Measurements from ENCODE around the gene PDGFRA. TPM values are rescaled to one million over a fixed set of nuclear protein-coding genes. Genes with fewer than 3 reads are reported as not detected.
"Not testable (repeated sequence)": the region's sequence is repeated elsewhere in the genome, so short reads cannot be mapped to it uniquely, and the experiment has no call there.

PDGFRA gene
- total RNA-seq, 1 experiment from 2014 or later = 0.25 TPM

- Histone ChIP-seq H3K79me2 (ENCODE audit: insufficient read depth, low read length) (no peaks in the 10 kb centered on the region), H3K36me3 (ENCODE audit: control insufficient read depth in 1 of 2, insufficient read depth in 2 of 2, low read length in 2 of 2) (no peaks in the 10 kb centered on the region), H3K27me3 (ENCODE audit: insufficient read depth, low read length) (peaks cover 14% of the 10 kb centered on the region), H3K4me1 (ENCODE audit: control insufficient read depth in 1 of 2, insufficient read depth in 2 of 2, low read length in 2 of 2) (no peaks in the 10 kb centered on the region), H4K20me1 (ENCODE audit: insufficient read depth) (no peaks in the 10 kb centered on the region), H3K4me2 (ENCODE audit: low read length) (no peak overlapping the region), H3K9me2 (ENCODE audit: insufficient read depth) (no peaks in the 10 kb centered on the region), H3K9ac (ENCODE audit: low read length) (no peak overlapping the region), H3K27ac (ENCODE audit: low read depth, low read length) (no peak overlapping the region), H3K4me3 (replicated peaks in 1 of 2; ENCODE audit: low read depth in 1 of 2, low read length in 2 of 2) (no peak overlapping the region), H2AFZ (ENCODE audit: low read depth, low read length, poor library complexity, severe bottlenecking) (no peak overlapping the region), H3K9me3 (ENCODE audit: control insufficient read depth in 1 of 2, insufficient read depth in 1 of 2, low read depth in 1 of 2, low read length in 2 of 2) (no peaks in the 10 kb centered on the region)
- TF ChIP-seq POLR2AphosphoS5 (IDR thresholded peaks at IDR 0.05; ENCODE audit: low read depth, low read length) (no peak), JUND (IDR thresholded peaks at IDR 0.05) (no peak)
- DNase-seq (ENCODE audit: low read depth, low spot score) (no peak), ATAC-seq (no peak)
- BruUV-seq (replicated peaks) = no TSS peak
- ChIA-PET RAD21 (ENCODE audit: low non-redundant PET in 1 of 2, low total read pairs in 2 of 2, uncharacterized antibody in 2 of 2, unreplicated experiment in 2 of 2) (no interaction called here), CTCF (no interaction called here), POLR2A (no interaction called here)
- intact Hi-C loops (cut with micrococcal nuclease) = no loop called here
Observed at GRCh38 chr4:54333657-54334056, 104.6 kb downstream of the PDGFRA start.

- H3K36me3 ChIP-seq (ENCODE audit: control insufficient read depth in 1 of 2, insufficient read depth in 2 of 2, low read length in 2 of 2); H4K20me1 ChIP-seq (ENCODE audit: insufficient read depth); DNase-seq (ENCODE audit: low read depth, low spot score); POLR2A ChIA-PET; H3K4me2 ChIP-seq (ENCODE audit: low read length); H3K9ac ChIP-seq (ENCODE audit: low read length); H3K4me1 ChIP-seq (ENCODE audit: control insufficient read depth in 1 of 2, insufficient read depth in 2 of 2, low read length in 2 of 2); ATAC-seq; RAD21 ChIA-PET (ENCODE audit: low non-redundant PET in 1 of 2, low total read pairs in 2 of 2, uncharacterized antibody in 2 of 2, unreplicated experiment in 2 of 2); CTCF ChIA-PET; H3K9me2 ChIP-seq (ENCODE audit: insufficient read depth); H2AFZ ChIP-seq (ENCODE audit: low read depth, low read length, poor library complexity, severe bottlenecking); H3K79me2 ChIP-seq (ENCODE audit: insufficient read depth, low read length); BruUV-seq (replicated peaks); H3K27ac ChIP-seq (ENCODE audit: low read depth, low read length); H3K9me3 ChIP-seq (ENCODE audit: control insufficient read depth in 1 of 2, insufficient read depth in 1 of 2, low read depth in 1 of 2, low read length in 2 of 2); intact Hi-C loops (cut with micrococcal nuclease); H3K4me3 ChIP-seq (replicated peaks in 1 of 2; ENCODE audit: low read depth in 1 of 2, low read length in 2 of 2): not testable (repeated sequence)
- peaks cover 14% of the 10 kb centered on the region for H3K27me3 ChIP-seq (ENCODE audit: insufficient read depth, low read length)
Observed at GRCh38 chr4:54334769-54335168, 105.7 kb downstream of the PDGFRA start.

- H3K9ac ChIP-seq (ENCODE audit: low read length) = no peak overlapping the region
- H3K4me1 ChIP-seq (ENCODE audit: control insufficient read depth in 1 of 2, insufficient read depth in 2 of 2, low read length in 2 of 2) = no peaks in the 10 kb centered on the region
- no peak overlapping the region for H3K4me2 ChIP-seq (ENCODE audit: low read length)
- ChIA-PET RAD21 (ENCODE audit: low non-redundant PET in 1 of 2, low total read pairs in 2 of 2, uncharacterized antibody in 2 of 2, unreplicated experiment in 2 of 2) (no interaction called here), POLR2A (no interaction called here), CTCF (no interaction called here)
- no peaks in the 10 kb centered on the region for H3K9me2 ChIP-seq (ENCODE audit: insufficient read depth)
- H3K27me3 ChIP-seq (ENCODE audit: insufficient read depth, low read length) = peaks cover 7% of the 10 kb centered on the region
- H3K79me2 ChIP-seq (ENCODE audit: insufficient read depth, low read length) = no peaks in the 10 kb centered on the region
- BruUV-seq (replicated peaks) = no TSS peak
- DNase-seq (ENCODE audit: low read depth, low spot score) (no peak), ATAC-seq (no peak)
- no peaks in the 10 kb centered on the region for H4K20me1 ChIP-seq (ENCODE audit: insufficient read depth)
- H3K27ac ChIP-seq (ENCODE audit: low read depth, low read length) = no peak overlapping the region
- no peaks in the 10 kb centered on the region for H3K9me3 ChIP-seq (ENCODE audit: control insufficient read depth in 1 of 2, insufficient read depth in 1 of 2, low read depth in 1 of 2, low read length in 2 of 2)
- H3K4me3 ChIP-seq (replicated peaks in 1 of 2; ENCODE audit: low read depth in 1 of 2, low read length in 2 of 2) = no peak overlapping the region
- intact Hi-C loops (cut with micrococcal nuclease) = no loop called here
- H2AFZ ChIP-seq (ENCODE audit: low read depth, low read length, poor library complexity, severe bottlenecking) = no peak overlapping the region
- no peak for TF ChIP-seq EZH2 (IDR thresholded peaks at IDR 0.05)
- no peak for TF ChIP-seq REST (IDR thresholded peaks at IDR 0.05; ENCODE audit: low read depth)
- H3K36me3 ChIP-seq (ENCODE audit: control insufficient read depth in 1 of 2, insufficient read depth in 2 of 2, low read length in 2 of 2) = no peaks in the 10 kb centered on the region
Observed at GRCh38 chr4:54337009-54337408, 107.9 kb downstream of the PDGFRA start.

GRCh38 chr4:54342067-54342466 lies 113.0 kb downstream of the PDGFRA start:
- H3K4me3 ChIP-seq (replicated peaks in 1 of 2; ENCODE audit: low read depth in 1 of 2, low read length in 2 of 2); H2AFZ ChIP-seq (ENCODE audit: low read depth, low read length, poor library complexity, severe bottlenecking); H3K79me2 ChIP-seq (ENCODE audit: insufficient read depth, low read length); H3K36me3 ChIP-seq (ENCODE audit: control insufficient read depth in 1 of 2, insufficient read depth in 2 of 2, low read length in 2 of 2); H3K9ac ChIP-seq (ENCODE audit: low read length); RAD21 ChIA-PET (ENCODE audit: low non-redundant PET in 1 of 2, low total read pairs in 2 of 2, uncharacterized antibody in 2 of 2, unreplicated experiment in 2 of 2); H3K9me3 ChIP-seq (ENCODE audit: control insufficient read depth in 1 of 2, insufficient read depth in 1 of 2, low read depth in 1 of 2, low read length in 2 of 2); CTCF ChIA-PET; H3K4me2 ChIP-seq (ENCODE audit: low read length); DNase-seq (ENCODE audit: low read depth, low spot score); ATAC-seq; POLR2A ChIA-PET; H3K9me2 ChIP-seq (ENCODE audit: insufficient read depth); H3K27me3 ChIP-seq (ENCODE audit: insufficient read depth, low read length); intact Hi-C loops (cut with micrococcal nuclease); H3K4me1 ChIP-seq (ENCODE audit: control insufficient read depth in 1 of 2, insufficient read depth in 2 of 2, low read length in 2 of 2); BruUV-seq (replicated peaks); H4K20me1 ChIP-seq (ENCODE audit: insufficient read depth); H3K27ac ChIP-seq (ENCODE audit: low read depth, low read length): not testable (repeated sequence)
